Measurements from ENCODE around the gene ZNRF2. TPM values are rescaled to one million over a fixed set of nuclear protein-coding genes. Genes with fewer than 3 reads are reported as not detected.
"Not testable (repeated sequence)": the region's sequence is repeated elsewhere in the genome, so short reads cannot be mapped to it uniquely, and the experiment has no call there.

Gene ZNRF2
- total and polyA plus RNA-seq, 2 donors (not counting 3 experiments of a cell fraction or from before 2014, with no cell fraction given): 1.4 to 5.9 TPM

DNA sequence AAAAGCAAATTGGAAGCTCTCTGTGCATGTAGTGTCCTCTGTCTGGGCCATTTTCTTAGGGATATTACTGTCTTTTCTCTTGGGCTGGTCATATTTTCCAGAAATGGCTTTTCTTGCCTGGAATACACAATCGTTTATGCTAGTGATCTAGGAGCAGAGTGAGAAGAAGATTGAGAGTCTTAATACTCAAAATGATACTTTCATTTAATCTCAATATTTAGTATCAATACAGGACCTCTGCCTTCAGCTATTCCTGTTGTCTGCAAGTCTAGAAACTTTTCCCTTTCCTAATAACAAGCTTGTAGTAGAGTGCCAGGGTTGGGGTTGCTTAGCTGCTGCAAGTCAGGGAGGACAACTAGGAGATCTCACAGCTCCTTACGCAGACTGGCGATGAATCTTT, 14.0 kb downstream of the ZNRF2 start:
- H3K4me2 ChIP-seq (ENCODE audit: insufficient read depth, low read length); H3K79me2 ChIP-seq (ENCODE audit: control insufficient read depth, insufficient read depth, low read length); H3K9me1 ChIP-seq (replicated peaks; ENCODE audit: control insufficient read depth, extremely low read depth, insufficient read depth, low read length); H4K20me1 ChIP-seq (replicated peaks; ENCODE audit: control insufficient read depth, extremely low read depth, insufficient read depth, low read length); intact Hi-C loops (cut with micrococcal nuclease); FAIRE-seq; POLR2A ChIA-PET; H3K4me1 ChIP-seq (ENCODE audit: control insufficient read depth, extremely low read depth, insufficient read depth, low read length); H2AFZ ChIP-seq (ENCODE audit: low read depth, low read length); BruUV-seq (replicated peaks); CTCF ChIA-PET; H3K27me3 ChIP-seq (ENCODE audit: control insufficient read depth in 2 of 2, insufficient read depth in 2 of 2, low read length in 2 of 2); H3K9me3 ChIP-seq (replicated peaks; ENCODE audit: control insufficient read depth, insufficient read depth, low read length); H3K9ac ChIP-seq (replicated peaks; ENCODE audit: extremely low read depth, insufficient read depth, low read length); dilution Hi-C loops (cut with MboI; ENCODE audit: extremely low pct_ligation_motif_present, low sequenced_read_pairs); H3K4me3 ChIP-seq (replicated peaks in 1 of 3; ENCODE audit: insufficient read depth in 1 of 3, low read depth in 1 of 3, low read length in 3 of 3); H3K27ac ChIP-seq (ENCODE audit: insufficient read depth, low read depth, low read length); DNase-seq (ENCODE audit: low read depth, low spot score); H3K36me3 ChIP-seq (ENCODE audit: control insufficient read depth in 2 of 2, extremely low read depth in 1 of 2, insufficient read depth in 2 of 2, low read length in 2 of 2): not testable (repeated sequence)

DNA sequence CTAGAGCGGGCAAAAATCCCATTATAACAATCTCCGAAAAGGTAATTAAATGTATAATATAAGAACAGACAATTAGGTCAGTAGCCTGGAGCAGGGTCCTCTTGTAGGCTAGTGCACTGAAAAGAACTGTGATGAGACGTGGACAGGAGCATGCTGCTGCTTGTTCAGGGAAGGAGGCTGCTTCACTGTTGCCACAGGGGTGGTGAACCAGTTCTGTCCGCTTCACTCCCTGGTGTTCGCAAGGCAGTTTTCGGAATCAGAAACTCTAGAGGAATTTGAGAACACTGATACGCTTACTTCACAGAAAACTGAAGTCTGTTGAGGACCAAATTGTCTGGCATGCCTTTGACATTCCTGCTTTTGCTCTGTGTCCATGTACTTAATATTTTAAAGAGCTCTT, 17.4 kb downstream of the ZNRF2 start:
- Histone ChIP-seq H3K27me3 (ENCODE audit: control insufficient read depth in 2 of 2, insufficient read depth in 2 of 2, low read length in 2 of 2) (no peaks in the 10 kb centered on the region), H3K9ac (replicated peaks; ENCODE audit: extremely low read depth, insufficient read depth, low read length) (no peak overlapping the region), H3K27ac (ENCODE audit: insufficient read depth, low read depth, low read length) (no peak overlapping the region), H3K36me3 (ENCODE audit: control insufficient read depth in 2 of 2, extremely low read depth in 1 of 2, insufficient read depth in 2 of 2, low read length in 2 of 2) (no peaks in the 10 kb centered on the region), H4K20me1 (replicated peaks; ENCODE audit: control insufficient read depth, extremely low read depth, insufficient read depth, low read length) (no peaks in the 10 kb centered on the region), H3K9me1 (replicated peaks; ENCODE audit: control insufficient read depth, extremely low read depth, insufficient read depth, low read length) (no peaks in the 10 kb centered on the region), H2AFZ (ENCODE audit: low read depth, low read length) (no peak overlapping the region), H3K4me2 (ENCODE audit: insufficient read depth, low read length) (no peak overlapping the region), H3K4me3 (replicated peaks in 1 of 3; ENCODE audit: insufficient read depth in 1 of 3, low read depth in 1 of 3, low read length in 3 of 3) (no peak overlapping the region), H3K79me2 (ENCODE audit: control insufficient read depth, insufficient read depth, low read length) (no peaks in the 10 kb centered on the region), H3K9me3 (replicated peaks; ENCODE audit: control insufficient read depth, insufficient read depth, low read length) (no peaks in the 10 kb centered on the region), H3K4me1 (ENCODE audit: control insufficient read depth, extremely low read depth, insufficient read depth, low read length) (no peaks in the 10 kb centered on the region)
- TF ChIP-seq MYC (IDR thresholded peaks at IDR 0.05; ENCODE audit: low read depth, low read length) (no peak), CTCF (IDR thresholded peaks at IDR 0.05; ENCODE audit: extremely low read depth in 1 of 2, insufficient read depth in 1 of 2, low read depth in 1 of 2, low read length in 2 of 2) (no peak), JUN (IDR thresholded peaks at IDR 0.05; ENCODE audit: borderline replicate concordance, insufficient read depth, insufficient read length, low read depth) (no peak), GATA2 (IDR thresholded peaks at IDR 0.05; ENCODE audit: insufficient read depth, insufficient read length, low read depth, low read length) (no peak), POLR2AphosphoS5 (IDR thresholded peaks at IDR 0.05; ENCODE audit: insufficient read depth, low read depth, low read length) (no peak), FOS (IDR thresholded peaks at IDR 0.05; ENCODE audit: borderline replicate concordance, insufficient read depth, low read length) (no peak), EZH2 (IDR thresholded peaks at IDR 0.05; ENCODE audit: borderline replicate concordance, low read depth, low read length, severe bottlenecking) (no peak), POLR2A (IDR thresholded peaks at IDR 0.05; ENCODE audit: low read depth, low read length) (no peak)
- TF ChIP-seq, protein P1, sequence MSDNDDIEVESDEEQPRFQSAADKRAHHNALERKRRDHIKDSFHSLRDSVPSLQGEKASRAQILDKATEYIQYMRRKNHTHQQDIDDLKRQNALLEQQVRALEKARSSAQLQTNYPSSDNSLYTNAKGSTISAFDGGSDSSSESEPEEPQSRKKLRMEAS (IDR thresholded peaks at IDR 0.05; ENCODE audit: insufficient read depth, insufficient read length): no peak
- POLR2A ChIA-PET: no interaction called here
- CTCF ChIA-PET: interaction anchor here (0.6 to 2.2 kb wide), 3 partner anchors 11 to 22 kb away, joined by 3 to 10 read pairs (median 4); no protein-coding TSS in a partner anchor
- no peak for DNase-seq (ENCODE audit: low read depth, low spot score)
- intact Hi-C loops (cut with micrococcal nuclease): no loop called here
- no TSS peak for BruUV-seq (replicated peaks)
- dilution Hi-C loops (cut with MboI; ENCODE audit: extremely low pct_ligation_motif_present, low sequenced_read_pairs): no loop called here
- no peak for FAIRE-seq

Data from endothelial cell of umbilical vein (primary cell).